ENCODE data around the gene DNAI4.
"Not testable (repeated sequence)": the region's sequence is repeated elsewhere in the genome, so short reads cannot be mapped to it uniquely, and the experiment has no call there.

The DNAI4 gene

GRCh38 chr1:66824771-66825170 lies 99.9 kb downstream of the DNAI4 start:
- no peak for DNase-seq

- no peak for DNase-seq
Observed at GRCh38 chr1:66809736-66810326, 114.8 kb downstream of the DNAI4 start.

- no peak for DNase-seq
Observed at GRCh38 chr1:66809245-66809644, 115.4 kb downstream of the DNAI4 start.

- not testable (repeated sequence) for DNase-seq
Observed at GRCh38 chr1:66795839-66796238, 128.8 kb downstream of the DNAI4 start.

- no peak for DNase-seq
Observed at GRCh38 chr1:66791621-66792610, 132.7 kb downstream of the DNAI4 start.

GRCh38 chr1:66788231-66788939 lies 136.3 kb downstream of the DNAI4 start:
- DNase-seq: peak; percentile 53

- no peak for DNase-seq
Observed at GRCh38 chr1:66787641-66788040, 137.0 kb downstream of the DNAI4 start.

- DNase-seq: not testable (repeated sequence)
Observed at GRCh38 chr1:66785800-66786199, 138.9 kb downstream of the DNAI4 start.

- no peak for DNase-seq
Observed at GRCh38 chr1:66779475-66780078, 145.1 kb downstream of the DNAI4 start.

GRCh38 chr1:66778969-66779368 lies 145.7 kb downstream of the DNAI4 start:
- DNase-seq: no peak

- DNase-seq: no peak
Observed at GRCh38 chr1:66778266-66778665, 146.4 kb downstream of the DNAI4 start.

- no peak for DNase-seq
Observed at GRCh38 chr1:66777831-66778230, 146.8 kb downstream of the DNAI4 start.

GRCh38 chr1:66775646-66776045 lies 149.0 kb downstream of the DNAI4 start:
- DNase-seq: no peak

GRCh38 chr1:66774438-66774837 lies 150.2 kb downstream of the DNAI4 start:
- no peak for DNase-seq

- no peak for DNase-seq
Observed at GRCh38 chr1:66773227-66773626, 151.4 kb downstream of the DNAI4 start.

- DNase-seq: no peak
Observed at GRCh38 chr1:66770694-66771093, 154.0 kb downstream of the DNAI4 start.

GRCh38 chr1:66770240-66770639 lies 154.4 kb downstream of the DNAI4 start:
- no peak for DNase-seq

- peak; percentile 55 for DNase-seq
Observed at GRCh38 chr1:66769512-66770229, 155.0 kb downstream of the DNAI4 start.

GRCh38 chr1:66768965-66769364 lies 155.7 kb downstream of the DNAI4 start:
- DNase-seq: no peak

GRCh38 chr1:66767626-66768025 lies 157.0 kb downstream of the DNAI4 start:
- no peak for DNase-seq

- peak; percentile 68 for DNase-seq
Observed at GRCh38 chr1:66764994-66765578, 159.6 kb downstream of the DNAI4 start.

Measured in CD4-positive, alpha-beta T cell treated with Interleukin-17A for 1 hour (primary cell).